ENCODE results near the gene SHISA6. TPM values are rescaled to one million over a fixed set of nuclear protein-coding genes. Genes with fewer than 3 reads are reported as not detected.

The SHISA6 gene
- total RNA-seq, 2 donors from 2014 or later = not detected

DNA sequence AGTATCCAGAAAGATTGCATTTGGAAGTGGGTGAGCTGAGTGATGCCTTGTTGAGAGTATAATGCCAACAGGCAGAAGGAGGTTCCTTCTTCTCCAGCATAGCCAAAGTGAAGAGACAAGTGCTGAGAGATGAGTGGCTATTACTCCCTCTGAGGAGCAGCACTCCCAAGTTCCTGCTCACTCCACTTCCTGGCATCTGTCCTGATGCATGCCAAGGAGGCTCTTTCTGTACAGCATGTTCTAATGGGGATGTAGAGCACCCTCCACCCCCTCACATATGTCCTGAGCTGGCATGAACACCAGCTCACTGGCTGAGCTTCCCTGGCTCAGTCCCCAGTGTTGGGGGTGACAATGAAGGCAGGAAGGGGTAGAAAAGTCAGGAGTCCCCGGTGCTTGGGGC lies 313.0 kb downstream of the SHISA6 start:
- H3K4me3 Mint-ChIP-seq = no peak overlapping the region
- ATAC-seq (replicated peaks in 1 of 2) = no peak
- no peaks in the 10 kb centered on the region for H3K4me1 Mint-ChIP-seq (ENCODE audit: low read depth)
- no peak for DNase-seq
- H3K27ac Mint-ChIP-seq = no peak overlapping the region
- no peaks in the 10 kb centered on the region for H3K27me3 Mint-ChIP-seq (ENCODE audit: low read depth)
- no peaks in the 10 kb centered on the region for H3K36me3 Mint-ChIP-seq (ENCODE audit: insufficient read depth in 2 of 2)
- H3K9me3 Mint-ChIP-seq = peaks cover 10 to 22% of the 10 kb centered on the region in 2 donors

DNA sequence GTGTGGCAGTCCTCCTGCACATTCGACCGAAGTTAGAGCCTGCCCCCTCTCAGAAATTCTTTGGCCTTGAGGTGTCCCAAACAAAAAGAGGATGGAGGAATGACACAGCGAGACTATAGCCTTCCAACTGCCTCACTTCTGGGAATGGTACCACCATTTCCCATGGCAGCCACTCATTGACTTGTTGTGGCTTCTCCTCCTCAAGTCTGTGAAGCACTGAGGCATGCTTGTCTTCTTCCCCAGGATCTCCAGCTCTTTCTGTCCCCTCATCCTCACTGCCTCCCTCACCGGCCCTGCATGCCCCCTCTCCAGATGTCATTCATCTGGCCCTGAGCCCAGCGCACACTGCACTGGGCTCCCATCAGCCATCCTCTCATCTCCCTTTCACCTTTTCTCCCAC lies 313.5 kb downstream of the SHISA6 start:
- H3K4me1 Mint-ChIP-seq (ENCODE audit: low read depth) = no peaks in the 10 kb centered on the region
- no peak overlapping the region for H3K27ac Mint-ChIP-seq
- no peaks in the 10 kb centered on the region for H3K36me3 Mint-ChIP-seq (ENCODE audit: insufficient read depth in 2 of 2)
- ATAC-seq (replicated peaks in 1 of 2) (no peak), DNase-seq (no peak)
- H3K27me3 Mint-ChIP-seq (ENCODE audit: low read depth) = no peaks in the 10 kb centered on the region
- H3K9me3 Mint-ChIP-seq = peaks cover 10 to 22% of the 10 kb centered on the region in 2 donors
- H3K4me3 Mint-ChIP-seq = no peak overlapping the region

- Mint-ChIP-seq H3K4me1 (ENCODE audit: low read depth) (no peaks in the 10 kb centered on the region), H3K9me3 (peaks cover 6 to 17% of the 10 kb centered on the region in 2 donors), H3K36me3 (ENCODE audit: insufficient read depth in 2 of 2) (no peaks in the 10 kb centered on the region), H3K27me3 (ENCODE audit: low read depth) (no peaks in the 10 kb centered on the region), H3K4me3 (no peak overlapping the region), H3K27ac (no peak overlapping the region)
- no peak for DNase-seq
- ATAC-seq (replicated peaks in 1 of 2) = no peak
These were observed 314.5 kb downstream of the SHISA6 start for GRCh38 chr17:11555530-11555929.

DNA sequence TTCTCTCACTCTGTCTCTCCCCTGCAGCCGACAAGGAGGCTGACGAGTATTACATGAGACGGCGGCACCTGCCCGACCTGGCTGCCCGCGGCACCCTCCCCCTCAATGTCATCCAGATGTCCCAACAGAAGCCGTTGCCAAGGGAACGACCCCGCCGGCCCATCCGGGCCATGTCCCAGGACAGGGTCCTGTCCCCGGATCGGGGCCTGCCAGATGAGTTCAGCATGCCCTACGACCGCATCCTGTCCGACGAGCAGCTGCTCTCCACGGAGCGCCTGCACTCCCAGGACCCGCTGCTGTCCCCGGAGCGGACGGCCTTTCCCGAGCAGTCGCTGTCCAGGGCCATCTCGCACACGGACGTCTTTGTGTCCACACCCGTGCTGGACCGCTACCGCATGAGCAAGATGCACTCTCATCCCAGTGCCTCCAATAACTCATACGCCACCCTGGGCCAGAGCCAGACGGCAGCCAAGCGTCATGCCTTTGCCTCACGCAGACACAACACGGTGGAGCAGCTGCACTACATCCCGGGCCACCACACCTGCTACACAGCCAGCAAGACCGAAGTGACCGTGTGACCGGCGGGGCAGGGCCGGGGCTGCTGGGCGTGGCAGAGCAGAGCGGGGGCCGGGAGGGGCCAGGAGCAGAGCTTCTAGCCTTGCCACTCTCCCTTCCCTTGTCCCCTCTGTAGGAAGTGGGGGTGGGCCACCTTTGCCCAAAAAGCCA lies 316.9 kb downstream of the SHISA6 start:
- DNase-seq (no peak), ATAC-seq (replicated peaks in 1 of 2) (no peak)
- H3K4me3 Mint-ChIP-seq = no peak overlapping the region
- no peaks in the 10 kb centered on the region for H3K27me3 Mint-ChIP-seq (ENCODE audit: low read depth)
- H3K4me1 Mint-ChIP-seq (ENCODE audit: low read depth) = no peaks in the 10 kb centered on the region
- no peak overlapping the region for H3K27ac Mint-ChIP-seq
- H3K9me3 Mint-ChIP-seq = peaks cover 3 to 16% of the 10 kb centered on the region in 2 donors
- H3K36me3 Mint-ChIP-seq (ENCODE audit: insufficient read depth in 2 of 2) = no peaks in the 10 kb centered on the region

DNA sequence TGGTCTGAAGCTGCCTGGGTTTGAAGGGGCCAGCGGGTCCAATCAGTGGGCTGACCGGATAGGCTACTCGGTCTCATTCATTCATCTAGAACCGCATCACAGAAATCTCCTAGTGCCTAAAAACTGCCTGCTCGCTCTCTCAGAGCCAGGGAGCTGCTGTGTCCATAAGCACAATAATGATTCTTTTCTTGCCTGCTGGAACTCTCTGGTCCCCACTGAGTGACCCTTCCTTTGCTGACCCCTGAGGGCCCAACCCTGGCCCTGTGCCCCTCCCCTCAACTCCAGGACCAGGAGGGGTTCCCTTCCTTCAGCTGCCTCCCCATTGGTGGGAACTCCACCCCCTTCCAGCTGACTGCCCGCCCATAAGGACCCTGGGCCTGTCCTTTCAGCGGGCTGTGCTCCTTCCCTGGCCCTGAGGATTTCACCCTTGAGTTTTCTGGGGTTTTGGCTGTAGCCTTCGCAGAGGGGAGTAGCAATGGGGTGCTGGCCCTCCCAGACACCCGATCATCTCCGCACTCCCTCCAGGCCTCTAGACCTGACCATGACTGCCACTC lies 317.7 kb downstream of the SHISA6 start:
- H3K36me3 Mint-ChIP-seq (ENCODE audit: insufficient read depth in 2 of 2) = no peaks in the 10 kb centered on the region
- DNase-seq = no peak
- no peak overlapping the region for H3K4me3 Mint-ChIP-seq

DNA sequence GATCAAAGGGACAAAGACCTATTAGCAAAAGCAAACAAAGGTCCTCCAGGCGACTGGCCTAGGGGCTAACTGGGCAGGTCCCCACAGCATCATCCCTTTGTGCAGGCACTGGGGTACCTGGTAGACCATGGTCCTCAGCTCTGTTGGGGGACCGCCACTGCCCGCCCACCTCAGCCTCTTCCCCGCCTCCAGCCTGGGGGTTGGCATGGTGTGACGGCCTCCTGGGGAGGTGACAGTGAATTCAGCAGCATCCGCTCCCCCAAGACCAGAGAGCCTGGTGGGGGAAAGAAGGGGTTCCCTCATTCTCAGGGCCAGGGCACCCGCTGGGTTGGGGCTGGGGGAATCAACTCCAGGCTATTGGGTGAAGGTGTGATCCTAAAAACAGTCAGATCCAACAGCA lies 318.6 kb downstream of the SHISA6 start:
- no peaks in the 10 kb centered on the region for H3K27me3 Mint-ChIP-seq (ENCODE audit: low read depth)
- no peaks in the 10 kb centered on the region for H3K36me3 Mint-ChIP-seq (ENCODE audit: insufficient read depth in 2 of 2)
- peaks cover 3 to 16% of the 10 kb centered on the region in 2 donors for H3K9me3 Mint-ChIP-seq
- DNase-seq (no peak), ATAC-seq (replicated peaks in 1 of 2) (no peak)
- H3K27ac Mint-ChIP-seq = no peak overlapping the region
- H3K4me1 Mint-ChIP-seq (ENCODE audit: low read depth) = no peaks in the 10 kb centered on the region
- H3K4me3 Mint-ChIP-seq = no peak overlapping the region

More for the DNA sequence above, 317.7 kb downstream of the SHISA6 start:
- no peaks in the 10 kb centered on the region for H3K4me1 Mint-ChIP-seq (ENCODE audit: low read depth)
- peaks cover 3 to 16% of the 10 kb centered on the region in 2 donors for H3K9me3 Mint-ChIP-seq
- H3K27ac Mint-ChIP-seq = no peak overlapping the region
- ATAC-seq (replicated peaks in 1 of 2) = no peak
- no peaks in the 10 kb centered on the region for H3K27me3 Mint-ChIP-seq (ENCODE audit: low read depth)

- H3K4me1 Mint-ChIP-seq (ENCODE audit: low read depth) = no peaks in the 10 kb centered on the region
These were observed 320.3 kb downstream of the SHISA6 start for GRCh38 chr17:11561281-11561680.

DNA sequence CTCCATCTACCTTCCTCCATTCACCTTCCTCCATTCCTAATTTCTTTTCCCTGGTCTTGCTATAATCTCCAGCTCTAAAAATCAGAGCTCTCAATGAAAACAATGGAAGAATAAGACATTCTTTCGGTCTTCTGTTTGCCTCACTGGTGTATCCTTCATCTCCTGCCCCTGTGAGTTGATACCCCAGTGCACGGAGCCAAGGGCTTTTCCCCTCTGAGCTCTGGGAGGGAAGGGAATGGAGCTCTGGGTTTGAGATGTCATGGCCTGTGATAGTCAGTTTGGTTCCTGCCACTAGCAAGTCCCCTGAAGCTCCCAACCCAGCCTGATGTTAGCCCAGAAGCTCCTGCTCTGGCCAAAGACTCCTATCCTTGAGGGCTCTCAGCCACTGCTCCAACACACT lies 320.7 kb downstream of the SHISA6 start:
- H3K9me3 Mint-ChIP-seq = peaks cover 3 to 6% of the 10 kb centered on the region in 2 donors
- no peaks in the 10 kb centered on the region for H3K27me3 Mint-ChIP-seq (ENCODE audit: low read depth)
- H3K36me3 Mint-ChIP-seq (ENCODE audit: insufficient read depth in 2 of 2) = no peaks in the 10 kb centered on the region
- H3K4me3 Mint-ChIP-seq = no peak overlapping the region
- no peaks in the 10 kb centered on the region for H3K4me1 Mint-ChIP-seq (ENCODE audit: low read depth)
- ATAC-seq (replicated peaks in 1 of 2) (no peak), DNase-seq (no peak)
- no peak overlapping the region for H3K27ac Mint-ChIP-seq

More at GRCh38 chr17:11561281-11561680, 320.3 kb downstream of the SHISA6 start:
- Mint-ChIP-seq H3K36me3 (ENCODE audit: insufficient read depth in 2 of 2) (no peaks in the 10 kb centered on the region), H3K27ac (no peak overlapping the region), H3K4me3 (no peak overlapping the region), H3K27me3 (ENCODE audit: low read depth) (no peaks in the 10 kb centered on the region), H3K9me3 (peaks cover 5 to 7% of the 10 kb centered on the region in 2 donors)
- DNase-seq (no peak), ATAC-seq (replicated peaks in 1 of 2) (no peak)

DNA sequence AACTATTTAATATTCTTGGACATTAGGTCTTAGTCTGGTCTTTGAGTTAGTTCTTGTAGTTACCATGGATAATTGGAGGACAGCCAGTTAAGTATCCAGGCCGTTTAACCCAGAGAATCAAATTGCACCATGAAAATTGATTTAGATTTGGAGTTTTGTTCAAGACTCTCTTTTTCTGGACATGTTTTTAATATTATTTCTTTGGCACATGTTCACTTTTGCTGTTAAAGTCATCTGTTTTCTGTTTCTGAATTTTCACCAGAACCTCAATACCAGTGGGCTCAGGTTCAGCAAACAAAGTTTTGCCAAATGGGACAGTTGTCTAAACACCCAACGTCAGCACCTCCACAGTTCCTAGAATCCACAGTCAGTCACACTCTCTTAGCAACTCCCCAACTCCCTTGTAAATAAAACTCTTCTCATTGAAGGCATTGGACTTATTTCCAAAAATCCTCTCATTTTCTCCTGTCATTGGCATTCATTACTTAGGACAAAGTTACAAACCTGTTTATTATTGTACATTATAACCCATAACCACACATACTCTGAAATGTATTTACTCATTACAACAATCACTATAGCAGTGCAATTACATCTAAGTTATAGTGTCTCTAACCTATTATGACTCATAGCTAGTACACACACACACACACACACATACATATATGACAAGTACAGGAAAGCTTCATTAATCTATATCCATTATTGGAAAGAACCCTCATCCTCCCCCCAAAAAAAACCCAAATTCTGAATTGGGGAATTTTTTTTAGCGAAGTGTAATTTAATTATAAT lies 323.8 kb downstream of the SHISA6 start:
- Mint-ChIP-seq H3K4me1 (ENCODE audit: low read depth) (no peaks in the 10 kb centered on the region), H3K27me3 (ENCODE audit: low read depth) (no peaks in the 10 kb centered on the region), H3K27ac (no peak overlapping the region), H3K36me3 (ENCODE audit: insufficient read depth in 2 of 2) (no peaks in the 10 kb centered on the region), H3K9me3 (peaks cover 6% of the 10 kb centered on the region in 2 donors), H3K4me3 (no peak overlapping the region)
- DNase-seq (no peak), ATAC-seq (replicated peaks in 1 of 2) (no peak)

GRCh38 chr17:11565591-11565990 lies 324.6 kb downstream of the SHISA6 start:
- Mint-ChIP-seq H3K36me3 (ENCODE audit: insufficient read depth in 2 of 2) (no peaks in the 10 kb centered on the region), H3K4me3 (no peak overlapping the region), H3K9me3 (peaks cover 6 to 8% of the 10 kb centered on the region in 2 donors), H3K27ac (no peak overlapping the region), H3K27me3 (ENCODE audit: low read depth) (no peaks in the 10 kb centered on the region), H3K4me1 (ENCODE audit: low read depth) (no peaks in the 10 kb centered on the region)
- no peak for ATAC-seq (replicated peaks in 1 of 2)
- no peak for DNase-seq

- no peak overlapping the region for H3K27ac Mint-ChIP-seq
- H3K4me3 Mint-ChIP-seq = no peak overlapping the region
- H3K4me1 Mint-ChIP-seq (ENCODE audit: low read depth) = no peaks in the 10 kb centered on the region
- ATAC-seq (replicated peaks in 1 of 2) (no peak), DNase-seq (no peak)
- peaks cover 2 to 4% of the 10 kb centered on the region in 2 donors for H3K9me3 Mint-ChIP-seq
- no peaks in the 10 kb centered on the region for H3K27me3 Mint-ChIP-seq (ENCODE audit: low read depth)
- peaks cover 0 to under 1% of the 10 kb centered on the region in 2 donors for H3K36me3 Mint-ChIP-seq (ENCODE audit: insufficient read depth in 2 of 2)
These were observed 338.0 kb downstream of the SHISA6 start for GRCh38 chr17:11578998-11579397.

GRCh38 chr17:11580677-11581076 lies 339.7 kb downstream of the SHISA6 start:
- no peaks in the 10 kb centered on the region for H3K27me3 Mint-ChIP-seq (ENCODE audit: low read depth)
- ATAC-seq (replicated peaks in 1 of 2) = no peak

GRCh38 chr17:11582217-11582616 lies 341.2 kb downstream of the SHISA6 start:
- Mint-ChIP-seq H3K36me3 (ENCODE audit: insufficient read depth in 2 of 2) (peaks cover 1 to 2% of the 10 kb centered on the region in 2 donors), H3K4me1 (ENCODE audit: low read depth) (no peaks in the 10 kb centered on the region), H3K27ac (no peak overlapping the region), H3K4me3 (no peak overlapping the region), H3K27me3 (ENCODE audit: low read depth) (no peaks in the 10 kb centered on the region), H3K9me3 (peaks cover 2 to 5% of the 10 kb centered on the region in 2 donors)
- DNase-seq = no peak
- ATAC-seq (replicated peaks in 1 of 2) = no peak

More at GRCh38 chr17:11580677-11581076, 339.7 kb downstream of the SHISA6 start:
- Mint-ChIP-seq H3K4me1 (ENCODE audit: low read depth) (no peaks in the 10 kb centered on the region), H3K27ac (no peak overlapping the region), H3K36me3 (ENCODE audit: insufficient read depth in 2 of 2) (peaks cover 1 to 2% of the 10 kb centered on the region in 2 donors), H3K4me3 (no peak overlapping the region), H3K9me3 (peaks cover 4 to 6% of the 10 kb centered on the region in 2 donors)
- no peak for DNase-seq

All from activated T-cell treated with anti-CD3 and anti-CD28 coated beads, Interleukin-2, amount 50 U/mL, for 72 hours (primary cell).